RPMI7951 (cell line): ENCODE results near the gene BRMS1. TPM values are rescaled to one million over a fixed set of nuclear protein-coding genes. Genes with fewer than 3 reads are reported as not detected.
"Not testable (repeated sequence)": the region's sequence is repeated elsewhere in the genome, so short reads cannot be mapped to it uniquely, and the experiment has no call there.

Experiments used
- DNase-seq: peaks from one replicate; pipeline ENCODE4 v3.0.0-alpha.2; 2012; ENCODE audit warnings: low read depth
- total RNA-seq: library from RNA; depleted of rRNA; stranded (reverse); fragments of >200 nt; shearing (Covaris generic); gene quantifications from 2 replicates; pipeline ENCODE4 v1.2.3, GENCODE V29; 2014

The BRMS1 gene
- total RNA-seq, 1 experiment from 2014 or later: 92.6 TPM

DNA sequence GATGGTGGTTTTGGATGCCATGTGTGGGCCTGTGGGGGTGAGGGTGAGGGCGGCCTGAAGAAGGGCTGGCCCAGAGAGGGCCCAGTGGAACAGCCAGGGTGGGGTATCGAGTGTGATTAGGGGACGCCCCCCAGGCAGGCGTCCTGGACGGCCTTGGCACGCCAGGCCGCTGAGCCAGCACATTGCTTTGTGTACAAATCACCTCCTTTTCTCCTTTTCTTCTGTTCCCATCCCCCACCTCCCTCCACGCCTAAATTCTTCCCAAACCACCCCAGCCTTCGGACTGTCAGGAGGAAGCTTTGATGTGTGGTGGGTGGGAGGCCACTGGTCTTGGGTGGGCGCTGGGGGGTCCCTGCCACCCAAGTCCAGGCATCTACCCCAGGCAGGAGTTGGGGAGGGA, 20.2 kb downstream of the BRMS1 start:
- peak; percentile 67 for DNase-seq

DNA sequence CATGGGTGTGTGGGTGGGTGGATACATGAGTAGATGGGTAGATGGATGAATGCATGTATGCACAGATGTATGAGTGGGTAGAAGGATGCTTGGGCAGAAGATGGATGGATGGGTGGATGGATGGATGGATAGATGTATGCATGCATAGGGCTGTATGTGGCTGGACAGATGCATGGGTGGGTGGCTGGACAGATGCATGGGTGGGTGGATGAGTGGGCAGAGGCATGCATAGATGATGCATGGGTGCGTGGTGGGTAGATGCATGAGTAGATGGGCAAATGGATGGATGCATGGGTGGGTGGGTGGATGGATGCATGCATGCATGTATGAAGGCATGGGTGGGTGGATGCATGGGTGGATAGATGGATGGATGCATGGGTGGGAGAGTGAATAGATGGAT, 21.2 kb downstream of the BRMS1 start:
- DNase-seq: no peak

DNA sequence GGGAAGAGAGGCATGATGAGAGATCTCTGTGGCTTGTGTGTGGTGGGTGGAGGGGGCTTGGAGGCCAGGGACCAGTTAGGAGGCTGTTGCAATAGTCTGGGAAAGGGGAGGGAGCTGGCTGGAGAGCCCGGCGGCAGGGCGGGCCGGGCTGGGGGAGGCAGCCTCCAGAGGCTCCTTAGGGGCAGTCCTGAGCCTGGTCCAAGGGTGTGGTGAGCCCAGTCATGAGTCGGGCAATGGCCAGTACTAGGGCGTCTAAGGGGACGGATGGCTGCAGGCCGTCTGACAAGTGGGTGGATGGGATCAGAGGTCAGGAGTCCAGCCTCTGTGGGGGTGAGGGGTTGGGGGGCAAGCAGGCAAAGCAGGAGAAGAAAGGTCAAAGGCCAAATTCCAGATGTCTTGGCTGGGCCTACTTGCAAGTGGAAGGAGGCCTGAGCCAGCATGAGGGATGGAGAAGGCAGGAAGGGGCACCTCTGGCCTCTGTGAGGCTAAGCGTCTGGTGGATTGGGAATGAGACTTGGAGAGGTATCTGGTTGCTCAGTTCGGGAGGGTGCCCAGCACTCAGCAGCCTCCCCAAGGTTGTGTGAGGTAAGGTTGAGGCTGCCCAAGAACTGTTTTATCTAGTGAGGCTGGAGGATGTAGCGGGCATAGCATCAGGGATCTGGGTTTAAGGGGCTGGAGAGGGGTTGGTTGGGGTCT, 22.0 kb downstream of the BRMS1 start:
- no peak for DNase-seq

DNA sequence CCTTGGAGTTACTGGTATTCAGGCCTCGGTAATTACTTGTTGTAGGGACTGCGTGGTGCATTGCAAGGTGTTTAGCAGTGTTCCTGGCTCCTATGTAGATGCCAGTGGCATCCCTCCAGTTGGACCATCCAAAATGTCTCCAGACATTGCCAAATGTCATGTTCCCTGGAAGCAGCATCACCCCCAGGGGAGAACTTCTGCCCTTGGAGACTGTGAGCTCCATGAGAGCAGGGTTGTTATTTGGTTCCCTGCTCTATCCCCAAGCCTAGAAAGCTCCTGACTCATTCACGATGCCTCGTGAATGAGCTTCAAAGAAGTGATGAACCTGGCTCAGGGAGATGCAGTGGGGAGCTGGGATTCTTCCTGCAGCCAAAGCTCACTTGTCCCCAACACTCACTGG, 23.3 kb downstream of the BRMS1 start:
- no peak for DNase-seq

DNA sequence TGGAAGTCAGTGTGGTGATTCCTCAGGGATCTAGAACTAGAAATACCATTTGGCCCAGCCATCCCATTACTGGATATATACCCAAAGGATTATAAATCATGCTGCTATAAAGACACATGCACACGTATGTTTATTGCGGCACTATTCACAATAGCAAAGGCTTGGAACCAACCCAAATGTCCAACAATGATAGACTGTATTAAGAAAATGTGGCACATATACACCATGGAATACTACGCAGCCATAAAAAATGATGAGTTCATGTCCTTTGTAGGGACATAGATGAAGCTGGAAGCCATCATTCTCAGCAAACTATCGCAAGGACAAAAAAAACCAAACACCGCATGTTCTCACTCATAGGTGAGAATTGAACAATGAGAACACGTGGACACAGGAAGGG, 24.2 kb downstream of the BRMS1 start:
- not testable (repeated sequence) for DNase-seq

DNA sequence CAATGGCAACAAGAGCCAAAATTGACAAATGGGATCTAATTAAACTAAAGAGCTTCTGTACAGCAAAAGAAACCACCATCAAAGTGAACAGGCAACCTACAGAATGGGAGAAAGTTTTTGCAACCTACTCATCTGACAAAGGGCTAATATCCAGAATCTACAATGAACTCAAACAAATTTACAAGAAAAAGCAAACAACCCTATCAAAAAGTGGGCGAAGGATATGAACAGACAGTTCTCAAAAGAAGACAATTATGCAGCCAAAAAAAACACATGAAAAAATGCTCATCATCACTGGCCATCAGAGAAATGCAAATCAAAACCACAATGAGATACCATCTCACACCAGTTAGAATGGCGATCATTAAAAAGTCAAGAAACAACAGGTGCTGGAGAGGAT, 24.6 kb downstream of the BRMS1 start:
- DNase-seq: not testable (repeated sequence)

DNA sequence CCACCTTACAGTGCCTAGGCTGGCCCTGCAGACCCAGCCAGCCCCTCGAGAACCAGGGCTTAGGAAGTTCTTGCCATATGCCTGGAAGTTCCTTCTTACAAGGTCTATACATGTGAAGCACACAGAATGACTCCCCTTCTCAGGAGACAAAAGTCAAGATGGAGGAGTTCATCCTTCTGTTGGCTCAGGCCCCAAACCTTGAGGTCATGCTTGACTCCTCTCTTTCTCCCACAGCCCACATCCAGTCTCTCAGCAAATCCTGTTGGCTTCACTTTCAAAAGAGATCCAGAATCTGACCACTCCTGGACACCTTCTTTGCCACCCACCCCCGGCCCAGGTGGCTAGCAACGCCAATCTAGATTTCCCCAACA, 26.3 kb downstream of the BRMS1 start:
- peak; percentile 55 for DNase-seq

DNA sequence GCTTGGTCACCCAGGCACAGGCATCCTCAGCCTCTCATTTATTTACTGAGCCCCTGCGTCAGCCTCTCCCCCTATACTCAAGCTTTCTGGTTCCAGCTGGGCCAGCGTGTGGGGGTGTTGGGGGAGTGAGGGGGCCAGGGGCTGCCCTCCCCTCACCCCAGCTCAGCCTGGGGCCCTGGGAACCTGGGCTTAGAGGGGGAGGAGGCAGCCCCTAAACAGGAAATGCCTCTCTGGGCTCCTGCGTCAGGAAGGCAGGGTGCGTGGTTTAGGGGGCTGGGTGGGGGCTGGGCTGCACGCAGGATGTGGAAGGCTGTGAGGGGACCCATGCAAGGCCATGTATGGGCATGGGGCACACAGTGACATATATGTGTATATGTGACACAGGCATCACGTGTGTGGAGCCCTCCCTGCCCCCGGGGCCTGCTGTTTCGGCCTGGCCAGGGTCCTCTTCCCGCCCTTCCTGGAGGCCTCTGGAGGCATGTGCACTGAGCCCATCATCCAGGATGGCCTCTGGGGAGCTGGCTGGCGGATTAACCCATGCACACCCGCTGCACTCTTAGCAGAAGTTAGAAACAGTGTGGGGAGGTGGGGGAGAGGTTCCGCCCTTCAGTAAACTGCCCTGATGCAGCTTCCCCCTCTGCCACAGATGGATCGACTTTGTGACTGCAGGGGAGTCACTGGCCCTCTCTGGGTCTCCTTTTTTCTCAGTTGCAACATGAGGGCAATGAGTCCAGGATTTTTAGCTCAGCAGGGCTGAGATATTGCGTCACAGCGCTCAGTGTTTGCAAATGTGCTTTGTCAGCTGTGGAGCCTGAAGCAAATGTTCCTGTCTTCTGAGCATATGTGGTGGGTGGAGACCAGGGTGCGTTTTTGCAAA, 26.9 kb downstream of the BRMS1 start:
- DNase-seq: peak; percentile 80

DNA sequence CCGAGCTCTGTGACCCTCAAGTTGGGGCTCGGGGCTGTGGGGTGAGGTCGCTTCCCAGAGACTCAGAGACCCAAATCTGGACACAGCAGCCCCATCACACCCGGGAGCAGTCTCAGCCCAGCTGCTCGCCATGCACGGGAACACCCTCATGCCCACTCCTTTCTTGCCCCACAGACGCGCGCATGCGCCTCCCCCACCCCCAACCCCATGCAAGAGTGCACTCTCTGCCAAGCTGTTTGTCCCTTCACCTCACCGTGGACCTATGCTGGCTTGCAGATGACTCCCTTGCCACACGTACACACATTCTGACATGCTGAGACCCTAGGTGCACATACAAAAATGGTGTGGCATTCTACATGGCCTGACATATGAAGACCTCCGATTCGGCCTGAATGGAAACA, 27.6 kb downstream of the BRMS1 start:
- DNase-seq: no peak

DNA sequence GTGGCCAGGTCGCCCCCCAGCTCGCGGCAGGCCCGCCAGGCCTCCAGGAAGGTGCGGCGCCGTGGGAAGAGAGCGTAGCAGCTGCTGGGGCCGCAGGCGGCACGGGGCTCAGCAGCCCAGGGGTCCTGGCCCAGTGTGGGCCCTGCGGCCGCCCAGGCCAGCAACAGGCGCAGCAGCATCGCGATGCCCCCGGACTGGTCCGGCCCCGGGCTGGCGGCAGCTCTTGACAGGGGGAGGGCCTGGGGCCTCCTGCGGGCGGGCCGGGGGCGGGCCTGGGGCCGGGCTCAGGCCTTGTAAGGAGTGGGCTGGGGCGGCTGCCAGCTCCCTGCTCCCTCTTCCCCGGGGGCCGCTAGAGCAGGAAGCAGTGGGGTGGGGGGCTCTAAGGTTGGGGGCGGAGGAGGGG, 28.1 kb downstream of the BRMS1 start, which contains the start of gene CD248:
Gene CD248 (minus strand): TSS at position 196 of the 403 bp plus-strand sequence. CDS start 17 bp downstream, at position 179.
- no peak for DNase-seq

DNA sequence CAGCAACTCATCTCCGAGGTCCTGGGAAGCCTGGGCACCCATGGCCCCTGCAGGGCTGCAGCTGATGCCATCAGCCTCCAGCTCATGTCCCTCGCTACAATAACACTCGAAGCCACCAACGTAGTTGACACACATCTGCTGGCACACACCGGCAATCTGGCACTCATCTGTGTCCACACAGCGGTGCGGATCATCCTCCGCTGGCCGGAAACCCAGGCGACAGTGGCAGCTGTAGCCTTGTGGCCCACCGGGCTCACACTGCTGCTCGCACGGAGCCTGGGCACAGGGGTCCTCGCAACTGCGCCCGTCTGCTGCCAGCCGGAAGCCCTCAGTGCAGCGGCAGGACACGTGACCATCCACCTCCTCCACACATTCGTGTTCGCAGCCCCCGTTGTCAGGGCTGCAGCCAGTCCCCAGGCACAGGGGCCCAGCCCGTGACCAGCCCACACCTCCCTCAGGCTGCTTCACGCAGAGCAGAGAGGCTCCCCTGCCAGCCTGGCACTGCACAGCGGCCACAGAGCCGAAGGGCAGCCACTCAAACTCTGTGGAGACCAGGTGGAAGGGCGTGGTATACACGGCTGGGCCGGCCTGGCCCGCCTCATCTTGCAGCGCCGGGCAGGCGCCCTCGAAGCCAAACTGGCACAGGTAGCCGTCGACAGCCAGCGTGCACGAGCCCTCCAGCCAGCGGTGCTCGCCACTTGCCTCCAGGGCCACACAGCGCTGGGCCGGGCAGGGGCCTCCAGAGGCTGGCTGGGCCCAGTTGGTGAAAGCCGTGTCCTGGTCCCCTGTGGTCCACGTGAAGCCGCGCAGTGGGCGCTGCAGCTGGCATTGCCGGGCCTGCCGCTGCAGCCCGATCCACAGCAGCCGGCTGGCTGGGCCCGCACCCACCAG, 28.7 kb downstream of the BRMS1 start:
- DNase-seq: no peak

DNA sequence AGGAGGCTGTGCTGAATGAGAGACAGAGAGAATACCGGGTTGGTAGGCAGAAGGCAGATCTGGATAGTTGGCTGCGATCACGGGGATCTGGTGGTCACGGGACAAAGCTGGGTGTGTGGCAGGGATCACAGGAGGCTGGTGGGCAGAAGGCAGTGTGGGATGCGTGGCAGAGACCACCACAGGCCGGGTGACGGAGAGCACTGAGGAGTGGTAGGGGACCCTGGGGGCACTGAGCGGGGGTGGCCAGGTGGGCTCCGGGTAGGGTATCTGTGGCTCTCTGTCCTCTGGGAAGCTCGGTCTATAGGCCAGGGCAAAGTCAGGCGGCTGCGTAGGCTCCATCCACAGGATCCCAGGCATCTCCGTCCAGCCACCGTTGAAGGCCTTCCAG, 29.4 kb downstream of the BRMS1 start:
- no peak for DNase-seq

DNA sequence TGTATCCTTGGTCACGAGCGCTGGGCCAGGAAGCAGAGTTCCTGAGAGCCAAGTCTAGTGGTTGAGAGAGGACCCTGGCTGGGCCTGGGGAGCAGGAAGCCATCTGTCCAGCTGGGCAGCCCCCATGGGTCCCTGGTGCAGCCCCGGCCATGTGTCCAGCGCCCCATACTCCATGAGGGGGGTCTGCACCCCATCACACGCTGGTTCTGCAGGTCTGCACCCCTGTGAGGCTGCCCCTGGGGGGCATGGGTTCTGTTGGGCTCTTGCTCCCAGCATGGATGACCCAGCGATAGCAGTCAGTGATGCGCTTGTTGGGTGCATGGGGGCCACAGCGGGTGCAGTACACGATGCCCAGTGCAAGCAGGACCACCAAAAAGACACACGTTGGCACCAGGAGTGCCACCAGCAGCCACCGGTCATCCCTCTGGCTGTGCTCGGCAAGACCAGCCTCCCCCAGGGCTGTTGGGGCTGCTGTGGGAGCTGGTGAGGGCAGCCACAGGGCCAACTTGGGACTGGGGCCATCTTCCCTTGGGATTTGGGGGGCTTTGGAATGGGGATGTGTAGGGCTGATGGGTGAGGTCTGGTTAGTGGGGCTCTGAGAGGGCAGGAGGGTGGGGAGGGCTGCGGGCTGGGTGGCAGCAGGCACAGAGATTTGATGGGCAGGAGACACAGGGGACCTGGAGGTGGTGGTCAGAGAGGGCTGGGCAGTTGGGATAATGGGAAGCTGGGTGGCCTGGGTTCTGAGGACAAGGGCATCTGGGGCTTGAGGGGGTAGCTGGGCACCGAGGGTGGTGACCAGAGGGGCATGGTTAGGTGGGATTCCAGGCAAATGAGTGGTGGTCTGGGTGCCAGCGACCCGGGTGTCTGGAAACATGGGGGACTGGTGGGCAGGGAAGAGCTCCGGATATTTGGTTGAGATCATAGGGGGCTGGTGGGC, 30.1 kb downstream of the BRMS1 start:
- DNase-seq: no peak

DNA sequence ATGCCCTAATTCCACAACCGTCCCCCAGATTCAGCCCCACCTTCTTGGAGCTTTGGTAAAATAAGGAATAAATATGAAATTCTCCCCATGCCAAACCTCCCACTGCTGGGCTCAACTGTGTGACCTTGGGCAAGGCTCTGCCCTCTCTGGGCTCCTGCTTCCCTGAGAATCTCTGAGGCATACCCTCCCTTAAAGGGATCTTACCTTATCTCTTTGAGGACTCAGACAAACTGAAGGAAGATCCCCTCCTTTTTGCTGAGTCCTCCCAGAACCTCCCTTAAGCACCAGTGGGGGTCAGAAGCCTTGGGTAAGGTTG, 30.8 kb downstream of the BRMS1 start:
- no peak for DNase-seq

DNA sequence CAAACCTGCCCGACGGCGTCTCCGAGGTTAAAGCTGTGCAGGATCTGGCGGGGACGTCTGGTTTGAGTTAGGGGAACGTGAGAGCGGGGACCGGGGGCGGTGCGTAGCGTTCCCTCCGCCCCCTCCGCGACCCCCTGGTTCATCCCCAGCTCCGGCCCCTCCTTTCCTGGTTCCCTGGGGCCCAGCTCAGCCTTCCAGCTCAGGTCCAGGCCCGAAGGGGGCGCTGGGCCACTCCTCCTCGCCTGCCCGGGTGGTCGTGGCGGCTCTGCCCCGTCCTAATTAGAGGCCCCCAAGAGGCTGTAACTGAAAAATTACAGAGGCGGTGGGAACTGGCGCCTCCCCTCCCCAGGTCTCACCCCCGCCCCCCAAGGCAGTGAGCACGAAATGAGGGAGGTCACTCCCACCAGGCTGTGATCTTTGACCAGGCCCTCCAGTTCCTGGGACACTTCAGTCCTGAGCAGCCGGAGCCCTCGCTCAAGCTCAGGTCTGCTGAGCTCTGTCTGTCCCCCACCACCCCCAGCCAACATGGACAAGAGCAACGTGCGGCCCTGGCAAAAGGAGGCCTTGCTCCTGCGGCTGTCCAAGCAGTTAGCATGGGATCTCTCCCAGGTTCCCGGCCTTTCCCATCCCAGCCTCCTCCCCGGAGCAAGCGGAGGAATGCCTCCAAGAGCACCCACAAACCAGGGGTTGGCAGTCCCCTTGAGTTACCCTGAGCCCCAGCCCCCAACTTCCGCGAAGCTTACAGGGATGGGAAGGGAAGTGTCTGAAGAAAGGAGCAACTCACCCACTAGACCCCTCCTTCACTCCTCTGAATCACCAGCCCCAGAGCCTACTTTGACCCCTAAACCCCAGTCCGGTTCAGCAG, 31.4 kb downstream of the BRMS1 start:
- no peak for DNase-seq

DNA sequence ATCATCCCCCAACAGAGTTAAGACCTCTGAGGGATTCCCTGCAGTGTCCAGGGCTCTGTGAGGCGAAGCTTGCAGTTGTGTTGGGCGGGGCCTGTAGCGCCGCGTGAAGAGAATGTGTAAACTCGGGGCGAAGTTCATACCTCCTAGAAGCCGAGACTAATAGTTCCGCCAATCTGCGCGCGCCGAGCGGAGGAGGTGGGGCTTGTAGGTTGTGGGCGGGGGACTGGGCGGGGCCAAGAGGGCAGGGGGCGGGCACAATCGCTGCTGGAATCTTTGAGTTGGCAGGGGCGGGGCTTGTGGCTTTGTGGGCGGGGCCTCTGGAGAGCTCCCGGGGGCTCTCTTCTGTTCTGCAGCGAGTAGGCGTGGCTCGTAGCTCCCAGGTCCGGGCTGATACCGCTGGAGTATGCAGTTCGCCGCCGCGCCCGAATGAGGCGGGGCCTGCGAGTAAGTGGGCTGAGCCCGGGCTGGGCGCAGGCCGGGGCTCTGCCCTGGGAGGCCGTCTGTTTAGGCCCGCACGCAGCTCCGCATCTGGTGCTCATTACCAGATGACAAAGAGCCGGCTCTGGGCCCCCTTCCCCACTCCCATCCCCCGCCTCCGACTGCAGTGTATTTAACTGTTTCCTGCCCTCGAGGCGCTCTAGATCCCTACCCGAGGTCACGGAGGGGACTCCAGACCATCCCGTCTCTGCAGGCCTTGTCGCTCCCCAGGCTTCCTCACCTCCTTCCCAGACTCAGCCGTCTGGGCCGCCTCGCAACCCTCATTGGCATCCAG, 32.2 kb downstream of the BRMS1 start:
- peak; percentile 99 for DNase-seq

DNA sequence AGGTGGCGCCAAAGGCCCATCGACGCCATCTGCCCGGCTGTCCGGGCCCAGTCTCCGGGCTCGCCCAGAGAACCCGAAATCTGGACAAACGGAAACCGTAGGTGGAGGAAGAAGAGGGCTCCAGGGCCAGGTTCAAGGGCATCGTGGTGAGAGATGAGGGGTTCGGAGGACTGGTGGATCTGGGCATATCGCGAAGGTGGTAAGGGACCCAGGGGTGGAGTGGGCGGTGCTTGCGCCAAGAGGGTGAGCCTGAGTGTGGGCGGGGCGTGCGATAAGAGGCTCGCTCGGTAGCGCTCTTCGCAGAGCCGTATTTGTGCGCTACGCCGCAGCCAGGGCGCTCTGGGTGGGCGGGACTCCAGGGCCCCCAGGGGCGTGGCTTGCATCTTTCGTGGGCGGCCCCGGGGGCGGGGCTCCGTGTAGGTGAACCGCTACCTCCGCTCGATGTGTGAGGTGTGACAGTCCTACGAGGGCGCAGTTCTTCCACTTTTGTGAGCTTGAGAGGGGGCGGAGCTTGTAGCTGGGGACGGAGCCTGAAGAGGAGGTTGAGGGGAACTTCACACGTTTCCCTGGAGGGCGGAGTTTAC, 32.8 kb downstream of the BRMS1 start:
- DNase-seq: peak; percentile 90

DNA sequence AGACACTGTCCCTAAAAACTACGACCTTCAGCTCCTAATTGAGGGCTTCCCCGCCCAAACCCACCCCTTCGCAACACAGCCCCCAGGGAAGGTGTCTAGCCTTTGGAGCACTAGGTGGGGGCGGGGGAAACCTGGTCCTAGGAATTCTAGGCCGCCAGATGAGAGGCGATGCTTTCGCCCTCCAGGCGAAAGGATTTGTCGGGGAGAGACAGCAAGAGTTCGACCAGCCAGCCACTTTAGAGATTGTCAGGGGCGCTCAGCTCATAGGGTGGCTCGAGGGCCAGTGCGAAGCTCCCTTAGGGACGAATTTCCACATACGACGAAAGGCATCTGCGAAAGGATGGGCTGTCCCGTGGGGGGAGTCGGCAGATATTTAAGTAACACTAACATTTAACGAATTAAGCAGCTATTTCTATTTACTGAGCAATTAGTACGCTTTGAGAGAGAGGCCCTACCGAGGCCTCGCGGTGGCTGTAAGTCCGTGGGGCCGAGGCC, 33.4 kb downstream of the BRMS1 start:
- no peak for DNase-seq
